ENCODE data around the gene SLC6A19. TPM values are rescaled to one million over a fixed set of nuclear protein-coding genes. Genes with fewer than 3 reads are reported as not detected.

Gene SLC6A19
- total RNA-seq, 2 donors from 2014 or later, result 0.09 to 0.17 TPM

DNA sequence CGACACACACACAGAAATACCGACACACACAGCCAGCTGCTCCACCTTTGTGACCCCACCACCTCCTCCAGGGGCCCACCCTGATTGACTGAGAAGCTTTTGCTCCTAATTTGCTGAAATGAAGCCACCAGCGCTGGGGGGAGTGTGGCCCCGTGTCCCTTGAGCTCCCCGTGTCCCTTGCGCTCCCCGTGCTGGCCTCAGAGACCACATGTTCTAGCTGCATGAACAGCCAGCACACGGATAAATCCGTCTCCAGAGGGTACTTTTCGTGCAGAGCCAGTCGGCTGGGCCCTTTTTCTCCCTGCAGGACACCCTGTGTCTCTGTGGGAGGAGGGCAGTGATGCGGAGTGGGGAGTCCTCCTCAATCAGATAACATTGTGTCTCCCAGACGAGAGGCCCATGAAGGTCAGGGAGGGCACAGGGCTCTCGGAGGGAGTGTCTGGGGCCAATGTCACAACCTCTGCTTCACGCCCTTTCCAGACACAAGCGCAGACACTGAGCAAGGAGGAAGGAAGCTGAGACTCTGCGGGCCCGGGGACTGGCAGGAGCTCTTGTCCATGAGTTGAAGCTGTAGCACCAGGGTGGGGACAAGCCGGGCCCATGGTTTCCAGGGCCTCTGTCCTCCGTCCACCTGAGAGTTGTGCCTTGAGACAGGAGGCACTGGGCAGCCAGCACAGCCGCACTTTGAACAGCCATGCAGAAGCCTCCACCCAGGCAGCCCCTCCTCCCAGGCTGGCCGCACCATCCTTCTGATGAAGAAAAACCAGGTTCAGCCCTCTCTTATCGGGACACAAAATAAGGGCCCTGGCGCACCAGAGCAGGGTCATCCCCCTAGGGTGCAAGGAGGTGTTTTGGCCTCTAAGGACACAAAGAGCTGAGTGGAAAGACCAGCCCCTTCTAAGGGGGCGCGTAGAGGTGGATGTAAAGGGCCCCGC, 36.4 kb upstream of the SLC6A19 start:
- Histone ChIP-seq H3K4me1 (replicated peaks) (peaks cover 4% of the 10 kb centered on the region), H3K9me3 (no peaks in the 10 kb centered on the region), H3K27me3 (replicated peaks; ENCODE audit: insufficient read depth) (no peaks in the 10 kb centered on the region), H3K36me3 (no peaks in the 10 kb centered on the region), H3K27ac (no peak overlapping the region), H3K4me3 (no peak overlapping the region)
- intact Hi-C loops (cut with DNase I), result loop anchor here (5.0 kb wide), 1 partner anchor 477 kb away; no protein-coding TSS in a partner anchor
- TF ChIP-seq, protein P1, sequence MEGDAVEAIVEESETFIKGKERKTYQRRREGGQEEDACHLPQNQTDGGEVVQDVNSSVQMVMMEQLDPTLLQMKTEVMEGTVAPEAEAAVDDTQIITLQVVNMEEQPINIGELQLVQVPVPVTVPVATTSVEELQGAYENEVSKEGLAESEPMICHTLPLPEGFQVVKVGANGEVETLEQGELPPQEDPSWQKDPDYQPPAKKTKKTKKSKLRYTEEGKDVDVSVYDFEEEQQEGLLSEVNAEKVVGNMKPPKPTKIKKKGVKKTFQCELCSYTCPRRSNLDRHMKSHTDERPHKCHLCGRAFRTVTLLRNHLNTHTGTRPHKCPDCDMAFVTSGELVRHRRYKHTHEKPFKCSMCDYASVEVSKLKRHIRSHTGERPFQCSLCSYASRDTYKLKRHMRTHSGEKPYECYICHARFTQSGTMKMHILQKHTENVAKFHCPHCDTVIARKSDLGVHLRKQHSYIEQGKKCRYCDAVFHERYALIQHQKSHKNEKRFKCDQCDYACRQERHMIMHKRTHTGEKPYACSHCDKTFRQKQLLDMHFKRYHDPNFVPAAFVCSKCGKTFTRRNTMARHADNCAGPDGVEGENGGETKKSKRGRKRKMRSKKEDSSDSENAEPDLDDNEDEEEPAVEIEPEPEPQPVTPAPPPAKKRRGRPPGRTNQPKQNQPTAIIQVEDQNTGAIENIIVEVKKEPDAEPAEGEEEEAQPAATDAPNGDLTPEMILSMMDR (IDR thresholded peaks at IDR 0.05), result no peak
- TF ChIP-seq POLR2AphosphoS5 (IDR thresholded peaks at IDR 0.05) (no peak), POLR2A (IDR thresholded peaks at IDR 0.05) (no peak)
- WGBS, result 84% methylated on average over 27 of the region's 27 CpGs
- DNase-seq (ENCODE audit: low spot score), result no peak

DNA sequence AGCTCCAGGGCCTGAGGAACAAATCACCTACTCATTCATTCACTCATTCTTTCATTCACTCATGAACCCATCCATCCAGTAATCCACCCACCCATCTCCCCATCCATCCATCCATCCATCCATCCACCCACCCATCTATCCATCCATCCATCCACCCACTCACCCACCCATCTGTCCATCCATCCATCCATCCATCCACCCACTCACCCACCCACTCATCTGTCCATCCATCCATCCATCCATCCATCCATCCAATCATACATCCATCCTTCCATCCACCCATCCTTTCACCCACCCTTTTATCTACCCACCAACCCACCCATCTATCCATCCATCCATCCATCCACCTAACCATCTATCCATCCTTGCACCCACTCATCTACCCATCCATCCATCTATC, 35.5 kb upstream of the SLC6A19 start:
- Histone ChIP-seq H3K9me3 (no peaks in the 10 kb centered on the region), H3K4me3 (no peak overlapping the region), H3K27me3 (replicated peaks; ENCODE audit: insufficient read depth) (no peaks in the 10 kb centered on the region), H3K36me3 (no peaks in the 10 kb centered on the region), H3K27ac (no peak overlapping the region), H3K4me1 (replicated peaks) (peaks cover 4% of the 10 kb centered on the region)
- intact Hi-C loops (cut with DNase I), result loop anchor here (5.0 kb wide), 1 partner anchor 476 kb away; no protein-coding TSS in a partner anchor
- no peak for DNase-seq (ENCODE audit: low spot score)
- TF ChIP-seq POLR2A (IDR thresholded peaks at IDR 0.05), result no peak

DNA sequence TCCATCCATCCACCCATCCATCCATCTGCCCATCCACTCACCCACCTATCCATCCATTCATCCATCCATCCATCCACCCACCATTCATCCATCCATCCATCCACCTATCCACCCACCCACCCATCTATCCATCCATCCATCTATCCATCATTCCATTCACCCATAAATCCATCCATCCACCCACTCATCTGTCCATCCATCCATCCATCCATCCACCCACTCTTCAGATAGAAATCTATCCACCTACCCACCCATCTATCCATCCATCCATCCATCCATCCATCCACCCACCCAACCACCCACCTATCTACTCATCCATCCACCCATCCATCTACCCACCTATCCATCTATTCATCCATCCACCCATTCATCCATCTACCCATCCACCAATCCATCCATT, 35.0 kb upstream of the SLC6A19 start:
- no peaks in the 10 kb centered on the region for H3K36me3 ChIP-seq
- no peak for DNase-seq (ENCODE audit: low spot score)
- no peaks in the 10 kb centered on the region for H3K27me3 ChIP-seq (replicated peaks; ENCODE audit: insufficient read depth)
- no peaks in the 10 kb centered on the region for H3K9me3 ChIP-seq
- TF ChIP-seq, protein P1 (IDR thresholded peaks at IDR 0.05), result no peak
- TF ChIP-seq POLR2A (IDR thresholded peaks at IDR 0.05) (no peak), POLR2AphosphoS5 (IDR thresholded peaks at IDR 0.05) (no peak)
- H3K4me3 ChIP-seq, result no peak overlapping the region
- intact Hi-C loops (cut with DNase I), result loop anchor here (5.0 kb wide), 1 partner anchor 476 kb away; no protein-coding TSS in a partner anchor
- H3K4me1 ChIP-seq (replicated peaks), result peaks cover 3% of the 10 kb centered on the region
- H3K27ac ChIP-seq, result no peak overlapping the region

DNA sequence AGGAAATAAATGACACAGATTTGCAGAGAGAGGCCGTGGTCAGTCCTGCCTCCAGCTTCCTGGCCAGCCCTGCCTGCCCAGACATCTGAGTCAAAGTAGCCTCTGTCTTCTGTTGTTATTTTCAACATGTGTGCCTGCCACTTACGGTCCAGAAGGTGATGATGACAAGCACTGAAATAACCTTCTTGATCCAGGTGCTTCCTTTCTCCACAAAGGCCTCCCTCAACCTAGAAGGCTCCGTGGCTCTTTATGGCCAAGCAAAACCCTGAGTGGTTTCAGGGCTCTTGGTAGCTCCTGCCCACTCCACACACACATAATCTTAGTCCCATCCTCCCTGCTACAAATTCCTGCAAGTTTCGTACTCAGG, 34.1 kb upstream of the SLC6A19 start:
- no peaks in the 10 kb centered on the region for H3K9me3 ChIP-seq
- H3K4me1 ChIP-seq (replicated peaks), result no peaks in the 10 kb centered on the region
- no peaks in the 10 kb centered on the region for H3K36me3 ChIP-seq
- no peak overlapping the region for H3K27ac ChIP-seq
- H3K27me3 ChIP-seq (replicated peaks; ENCODE audit: insufficient read depth), result no peaks in the 10 kb centered on the region
- 57% methylated on average over 4 of the region's 4 CpGs for WGBS
- H3K4me3 ChIP-seq, result no peak overlapping the region
- DNase-seq (ENCODE audit: low spot score), result no peak
- no peak for TF ChIP-seq POLR2A (IDR thresholded peaks at IDR 0.05)
- TF ChIP-seq, protein P1 (IDR thresholded peaks at IDR 0.05), result no peak
- TF ChIP-seq POLR2AphosphoS5 (IDR thresholded peaks at IDR 0.05), result no peak
- intact Hi-C loops (cut with DNase I), result loop anchor here (5.0 kb wide), 1 partner anchor 475 kb away; no protein-coding TSS in a partner anchor

DNA sequence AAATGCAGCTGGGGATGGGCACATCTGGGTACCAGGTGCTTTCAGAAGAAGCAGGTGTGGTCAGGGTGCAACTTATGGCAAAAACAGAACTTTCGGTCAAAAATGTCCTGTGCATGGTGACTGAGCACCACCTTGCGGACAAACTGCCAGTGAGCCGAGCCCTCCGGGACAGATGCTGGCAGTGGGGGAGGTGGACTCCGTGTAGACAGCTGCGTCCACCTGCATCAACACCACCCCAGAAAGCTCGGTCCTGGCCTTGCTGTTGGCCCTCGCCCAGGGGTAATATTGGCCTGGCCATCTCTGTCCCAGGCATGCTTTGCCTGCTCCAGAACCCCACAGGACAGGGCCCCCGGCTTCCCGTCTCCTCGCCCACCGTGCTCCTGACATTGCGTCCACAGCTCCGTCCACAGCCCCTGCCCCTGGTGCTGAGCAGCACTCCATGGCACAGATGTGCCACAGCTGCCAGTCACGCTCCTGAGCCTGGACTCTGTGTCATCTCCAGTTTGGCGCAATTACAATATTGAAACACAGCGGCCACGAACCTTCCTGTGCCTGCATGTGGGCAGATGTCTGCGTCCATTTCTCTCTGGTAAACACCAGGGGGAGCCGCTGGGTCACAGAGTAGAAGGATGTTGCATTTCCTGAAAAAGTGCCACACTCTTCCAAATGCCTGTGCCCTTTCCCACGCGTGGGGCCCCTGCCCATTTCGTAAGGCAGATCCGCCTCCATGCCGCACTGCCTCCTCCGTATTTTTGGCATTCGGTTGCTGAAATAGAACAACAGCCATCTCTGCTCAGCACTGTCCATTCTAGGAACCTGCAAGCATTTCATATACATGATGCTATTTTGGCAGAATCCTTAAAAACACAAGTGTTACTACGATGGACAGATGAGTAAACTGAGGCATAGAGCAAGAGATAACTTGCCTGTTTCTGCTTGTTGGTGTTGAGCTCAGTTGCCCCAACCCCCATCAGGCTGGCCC, 33.4 kb upstream of the SLC6A19 start:
- peak; percentile 72 for DNase-seq (ENCODE audit: low spot score)
- TF ChIP-seq POLR2A (IDR thresholded peaks at IDR 0.05) (no peak), POLR2AphosphoS5 (IDR thresholded peaks at IDR 0.05) (peak; percentile 17)
- TF ChIP-seq, protein P1 (IDR thresholded peaks at IDR 0.05), result peak; percentile 37 to 81 (median 66)
- Histone ChIP-seq H3K27ac (no peak overlapping the region), H3K9me3 (no peaks in the 10 kb centered on the region), H3K27me3 (replicated peaks; ENCODE audit: insufficient read depth) (no peaks in the 10 kb centered on the region), H3K36me3 (no peaks in the 10 kb centered on the region), H3K4me1 (replicated peaks) (no peaks in the 10 kb centered on the region), H3K4me3 (no peak overlapping the region)
- WGBS, result 19% methylated on average over 28 of the region's 28 CpGs
- intact Hi-C loops (cut with DNase I), result loop anchor here (5.0 kb wide), 1 partner anchor 474 kb away; no protein-coding TSS in a partner anchor

Measured in prostate gland (tissue), 2 donors.